ENCODE measurements around the gene IRX6. TPM values are rescaled to one million over a fixed set of nuclear protein-coding genes. Genes with fewer than 3 reads are reported as not detected.

Gene IRX6
- total and polyA plus RNA-seq, 4 donors = 0.37 to 6.3 (median 4.0) TPM

- TF ChIP-seq CTCF (IDR thresholded peaks at IDR 0.05; ENCODE audit: control extremely low read depth, extremely low read depth) = no peak
- no peak overlapping the region for H3K4me3 ChIP-seq
- no peak overlapping the region for H3K9ac ChIP-seq (ENCODE audit: insufficient read depth in 1 of 2, low read length in 2 of 2)
- ATAC-seq (ENCODE audit: insufficient read depth, low FRiP score) (no peak), DNase-seq (no peak)
- H3K36me3 ChIP-seq (ENCODE audit: control insufficient read depth in 4 of 4, insufficient read depth in 4 of 4, low read length in 4 of 4) = no peaks in the 10 kb centered on the region
- no peaks in the 10 kb centered on the region for H3K27me3 ChIP-seq (ENCODE audit: control insufficient read depth in 3 of 3, insufficient read depth in 3 of 3, low read length in 2 of 3)
- 86 to 88% methylated on average over 6 of the region's 6 CpGs for WGBS, 2 donors
- no peak overlapping the region for H3K27ac ChIP-seq (ENCODE audit: low read depth in 1 of 2, low read length in 1 of 2)
- H3K4me1 ChIP-seq (ENCODE audit: control insufficient read depth in 5 of 5, insufficient read depth in 5 of 5, low read length in 5 of 5) = no peaks in the 10 kb centered on the region
- no peaks in the 10 kb centered on the region for H3K9me3 ChIP-seq (ENCODE audit: control insufficient read depth in 4 of 4, insufficient read depth in 3 of 4, low read length in 3 of 4)
Observed at GRCh38 chr16:55275869-55276268, 48.1 kb upstream of the IRX6 start.

GRCh38 chr16:55277536-55277935, 46.5 kb upstream of the IRX6 start:
- Histone ChIP-seq H3K36me3 (ENCODE audit: control insufficient read depth in 4 of 4, insufficient read depth in 4 of 4, low read length in 4 of 4) (no peaks in the 10 kb centered on the region), H3K4me1 (ENCODE audit: control insufficient read depth in 5 of 5, insufficient read depth in 5 of 5, low read length in 5 of 5) (no peaks in the 10 kb centered on the region), H3K9me3 (ENCODE audit: control insufficient read depth in 4 of 4, insufficient read depth in 3 of 4, low read length in 3 of 4) (peaks cover 0 to 1% (median 0%) of the 10 kb centered on the region in 4 donors), H3K4me3 (no peak overlapping the region), H3K9ac (ENCODE audit: insufficient read depth in 1 of 2, low read length in 2 of 2) (no peak overlapping the region), H3K27ac (ENCODE audit: low read depth in 1 of 2, low read length in 1 of 2) (no peak overlapping the region), H3K27me3 (ENCODE audit: control insufficient read depth in 3 of 3, insufficient read depth in 3 of 3, low read length in 2 of 3) (no peaks in the 10 kb centered on the region)
- DNase-seq (no peak), ATAC-seq (ENCODE audit: insufficient read depth, low FRiP score) (no peak)
- WGBS, 2 donors = 74 to 81% methylated on average over 1 of the region's 1 CpG
- no peak for TF ChIP-seq CTCF (IDR thresholded peaks at IDR 0.05; ENCODE audit: control extremely low read depth, extremely low read depth)

- H3K27me3 ChIP-seq (ENCODE audit: control insufficient read depth in 3 of 3, insufficient read depth in 3 of 3, low read length in 2 of 3) = no peaks in the 10 kb centered on the region
- DNase-seq (no peak), ATAC-seq (ENCODE audit: insufficient read depth, low FRiP score) (no peak)
- WGBS, 2 donors = 80 to 81% methylated on average over 6 of the region's 6 CpGs
- H3K9ac ChIP-seq (ENCODE audit: insufficient read depth in 1 of 2, low read length in 2 of 2) = no peak overlapping the region
- no peak overlapping the region for H3K4me3 ChIP-seq
- no peaks in the 10 kb centered on the region for H3K4me1 ChIP-seq (ENCODE audit: control insufficient read depth in 5 of 5, insufficient read depth in 5 of 5, low read length in 5 of 5)
- H3K36me3 ChIP-seq (ENCODE audit: control insufficient read depth in 4 of 4, insufficient read depth in 4 of 4, low read length in 4 of 4) = no peaks in the 10 kb centered on the region
- H3K9me3 ChIP-seq (ENCODE audit: control insufficient read depth in 4 of 4, insufficient read depth in 3 of 4, low read length in 3 of 4) = peaks cover 0 to 1% (median 0%) of the 10 kb centered on the region in 4 donors
- no peak overlapping the region for H3K27ac ChIP-seq (ENCODE audit: low read depth in 1 of 2, low read length in 1 of 2)
- TF ChIP-seq CTCF (IDR thresholded peaks at IDR 0.05; ENCODE audit: control extremely low read depth, extremely low read depth) = no peak
Observed at GRCh38 chr16:55279598-55279997, 44.4 kb upstream of the IRX6 start.

- 50 to 53% methylated on average over 4 of the region's 4 CpGs for WGBS, 2 donors
Observed at GRCh38 chr16:55280587-55280986, 43.4 kb upstream of the IRX6 start.

More at GRCh38 chr16:55280587-55280986, 43.4 kb upstream of the IRX6 start:
- H3K9ac ChIP-seq (ENCODE audit: insufficient read depth in 1 of 2, low read length in 2 of 2) = no peak overlapping the region
- H3K36me3 ChIP-seq (ENCODE audit: control insufficient read depth in 4 of 4, insufficient read depth in 4 of 4, low read length in 4 of 4) = no peaks in the 10 kb centered on the region
- H3K4me1 ChIP-seq (ENCODE audit: control insufficient read depth in 5 of 5, insufficient read depth in 5 of 5, low read length in 5 of 5) = no peaks in the 10 kb centered on the region
- DNase-seq = no peak
- H3K4me3 ChIP-seq = no peak overlapping the region
- ATAC-seq (ENCODE audit: insufficient read depth, low FRiP score) = no peak
- no peak overlapping the region for H3K27ac ChIP-seq (ENCODE audit: low read depth in 1 of 2, low read length in 1 of 2)
- H3K27me3 ChIP-seq (ENCODE audit: control insufficient read depth in 3 of 3, insufficient read depth in 3 of 3, low read length in 2 of 3) = no peaks in the 10 kb centered on the region
- peaks cover 0 to 4% (median 0%) of the 10 kb centered on the region in 4 donors for H3K9me3 ChIP-seq (ENCODE audit: control insufficient read depth in 4 of 4, insufficient read depth in 3 of 4, low read length in 3 of 4)
- no peak for TF ChIP-seq CTCF (IDR thresholded peaks at IDR 0.05; ENCODE audit: control extremely low read depth, extremely low read depth)

All from lung (tissue), 12 donors.